GM04503 (cell line): Measurements from ENCODE around the gene STK32C.
"Not testable (repeated sequence)": the region's sequence is repeated elsewhere in the genome, so short reads cannot be mapped to it uniquely, and the experiment has no call there.

Source experiments
- DNase-seq: peaks from one replicate; pipeline ENCODE4 v3.0.0-alpha.2; 2012; ENCODE audit warnings: low read depth

Gene STK32C

DNA sequence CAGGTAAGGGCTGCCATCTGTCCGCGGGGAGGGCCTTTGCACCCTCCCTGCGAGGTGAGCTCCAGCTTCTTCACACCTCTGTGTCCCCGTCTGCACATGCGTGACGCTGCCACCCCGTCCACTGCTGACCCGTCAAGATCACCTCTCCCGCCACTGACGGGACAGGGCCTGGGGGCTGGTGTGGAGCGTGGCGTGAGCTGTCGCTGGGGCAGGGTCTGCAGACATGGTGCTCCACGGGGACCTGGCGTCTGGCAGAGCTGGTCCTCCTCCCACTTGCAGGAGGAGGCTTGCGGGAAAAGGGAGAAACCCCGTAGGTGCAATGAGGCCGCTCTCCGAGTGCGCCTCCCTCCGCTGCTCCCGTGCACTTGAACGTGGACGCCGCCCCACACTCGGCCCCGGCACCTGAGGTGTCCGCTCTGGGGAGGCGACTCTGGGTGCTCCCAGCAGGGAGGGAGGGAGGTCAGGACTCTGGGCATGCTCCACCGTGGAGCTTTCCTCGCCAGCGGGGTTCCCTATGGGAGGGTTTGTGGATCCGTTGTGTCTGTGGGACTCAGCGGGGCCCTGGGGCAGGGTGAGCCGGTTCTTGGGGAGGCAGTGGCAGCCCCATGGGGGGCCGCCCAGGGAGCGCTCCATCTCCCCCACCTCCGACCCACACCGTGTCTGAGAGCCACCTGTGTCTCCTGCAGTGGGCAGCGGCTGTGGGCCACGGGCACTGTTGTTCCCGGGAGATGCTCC lies 138.6 kb downstream of the STK32C start:
- no peak for DNase-seq

DNA sequence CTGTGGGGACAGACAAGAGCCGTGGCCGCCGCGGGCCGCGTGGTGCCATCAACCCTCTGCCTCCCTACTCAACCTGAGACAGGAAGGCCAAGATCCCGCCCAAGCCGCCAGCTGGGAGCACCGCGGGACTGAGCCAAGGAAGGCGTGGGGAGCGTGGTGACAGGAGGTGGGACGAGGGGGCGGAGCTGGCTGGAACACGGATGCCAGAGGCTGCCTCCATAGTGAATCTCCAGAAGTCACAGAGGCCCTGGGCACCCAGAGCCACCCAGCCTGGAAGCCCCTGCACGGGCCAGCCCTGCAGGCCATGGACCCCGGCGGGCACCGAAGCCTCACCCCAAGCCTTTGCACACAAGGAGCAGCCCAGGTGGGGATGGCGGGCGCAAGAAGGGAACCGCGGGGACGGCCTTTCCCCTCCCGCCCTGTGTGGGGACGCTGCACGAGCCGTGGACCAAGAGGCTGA lies 139.1 kb downstream of the STK32C start:
- DNase-seq = no peak

GRCh38 chr10:132167976-132168375 lies 139.8 kb downstream of the STK32C start:
- DNase-seq = no peak

DNA sequence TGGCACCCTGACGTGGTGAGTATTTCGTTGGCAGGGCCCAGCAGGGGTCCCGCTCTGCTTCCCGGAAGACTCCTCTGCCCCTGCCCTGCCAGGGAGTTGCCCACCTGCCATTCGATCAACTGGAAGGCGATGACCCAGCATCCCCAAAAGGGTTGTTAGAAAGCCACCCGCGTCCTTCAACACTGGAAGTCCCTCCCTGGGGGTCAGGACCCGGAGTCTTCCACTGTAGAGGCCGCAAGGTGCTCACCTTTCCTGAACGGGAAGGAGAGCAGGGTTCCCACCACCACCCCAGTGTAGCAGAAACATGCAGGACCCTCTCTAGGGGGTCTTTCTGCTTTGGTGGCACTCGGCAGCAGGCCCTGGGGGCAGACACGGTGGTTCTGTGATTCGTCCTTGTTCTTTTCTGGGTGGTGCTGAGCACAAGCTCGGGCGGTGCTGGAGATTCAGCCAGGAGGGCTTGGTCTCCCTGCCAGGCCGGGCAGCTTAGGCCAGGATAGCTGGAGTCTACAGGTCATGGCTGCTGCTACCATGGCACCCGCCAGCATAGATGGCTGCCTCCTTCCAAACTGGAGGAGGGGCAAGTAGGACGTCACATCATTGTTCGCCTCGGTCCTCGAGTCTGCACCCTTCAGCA lies 140.6 kb downstream of the STK32C start:
- DNase-seq = no peak

DNA sequence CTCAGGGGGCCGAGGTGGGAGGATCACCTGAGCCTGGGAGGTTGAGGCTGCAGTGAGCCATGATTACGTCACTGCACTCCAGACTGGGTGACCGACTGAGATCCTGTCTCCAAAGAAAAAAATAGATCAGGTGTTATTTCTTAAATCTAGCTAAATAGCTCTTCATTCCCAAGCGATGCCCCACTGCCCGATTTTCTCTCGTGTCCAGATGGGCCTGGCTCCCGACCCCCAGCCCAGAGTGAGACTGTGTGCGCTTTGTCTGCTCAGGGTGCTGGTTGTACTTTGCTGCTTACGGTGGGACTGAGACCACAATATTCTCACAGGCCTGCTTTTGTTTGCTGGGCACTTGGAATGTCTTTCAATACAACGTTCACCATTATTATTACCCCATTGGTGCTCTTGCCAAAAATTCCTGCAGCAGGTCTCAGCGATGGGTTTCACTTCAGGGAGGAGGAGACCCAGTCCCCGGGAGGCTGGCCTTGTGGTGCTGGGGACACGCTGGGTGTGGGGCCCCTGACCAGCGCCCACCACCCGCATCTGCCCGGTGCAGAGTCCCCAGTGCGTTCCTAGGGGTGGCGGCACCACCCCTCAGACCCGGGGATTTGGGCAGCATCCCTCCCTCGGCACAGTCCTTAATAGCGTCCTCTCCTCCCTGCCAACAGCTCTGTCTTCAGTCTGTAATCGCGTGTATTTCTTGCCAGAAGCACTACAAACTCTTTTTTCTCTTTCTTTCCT lies 141.4 kb downstream of the STK32C start:
- no peak for DNase-seq

DNA sequence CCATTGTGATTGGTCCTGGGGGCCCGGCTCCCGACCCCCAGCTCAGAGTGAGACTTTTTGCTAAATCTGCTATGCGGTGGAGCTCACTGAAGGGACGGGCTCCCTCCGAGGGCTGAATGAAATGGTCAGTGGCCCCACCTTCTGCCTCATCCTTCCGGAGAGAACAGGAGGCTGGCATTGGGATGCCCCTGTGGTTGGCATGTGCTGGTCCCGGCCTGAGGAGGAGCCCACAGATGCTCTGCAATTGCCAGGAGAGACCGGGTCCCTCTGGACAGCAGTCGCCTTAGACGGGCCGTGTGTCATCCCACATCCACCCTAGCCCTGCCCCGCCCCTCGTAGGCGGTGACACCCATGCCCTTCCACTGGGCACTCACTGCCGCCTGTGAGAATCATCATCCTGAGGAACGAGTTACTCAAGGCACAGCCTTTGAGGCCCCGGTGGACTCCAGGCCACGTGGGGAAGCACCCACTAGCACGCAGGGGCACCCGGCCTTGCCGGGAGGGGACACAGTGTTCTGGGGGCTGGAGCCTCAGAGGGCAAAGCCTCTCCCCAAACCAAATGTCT lies 142.3 kb downstream of the STK32C start:
- DNase-seq = no peak

DNA sequence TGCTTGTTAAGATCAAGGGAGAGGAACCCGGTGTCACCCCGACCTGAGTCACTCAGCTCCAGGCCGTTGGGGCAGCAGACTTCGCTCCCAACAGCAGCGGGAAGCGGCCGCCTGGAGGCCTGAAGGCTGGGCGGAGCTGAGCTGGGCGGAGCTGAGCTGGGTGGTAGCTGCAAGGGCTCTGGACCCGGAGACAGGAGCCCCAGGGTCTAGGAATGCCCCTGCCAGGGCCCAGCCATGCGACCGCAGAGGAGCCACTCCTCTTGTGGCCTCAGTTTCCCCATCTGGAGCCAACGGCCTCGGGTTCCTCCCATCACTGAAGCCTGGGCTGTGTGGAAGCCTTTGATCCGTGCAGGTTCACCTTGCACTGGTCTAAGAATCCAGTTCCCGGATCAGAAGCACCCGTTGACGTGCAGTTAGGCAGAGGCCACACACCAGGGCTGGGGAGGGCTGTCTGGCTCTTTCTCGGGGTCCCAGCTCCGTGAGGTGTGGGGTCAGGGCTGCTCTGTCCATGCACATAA lies 142.9 kb downstream of the STK32C start:
- no peak for DNase-seq

DNA sequence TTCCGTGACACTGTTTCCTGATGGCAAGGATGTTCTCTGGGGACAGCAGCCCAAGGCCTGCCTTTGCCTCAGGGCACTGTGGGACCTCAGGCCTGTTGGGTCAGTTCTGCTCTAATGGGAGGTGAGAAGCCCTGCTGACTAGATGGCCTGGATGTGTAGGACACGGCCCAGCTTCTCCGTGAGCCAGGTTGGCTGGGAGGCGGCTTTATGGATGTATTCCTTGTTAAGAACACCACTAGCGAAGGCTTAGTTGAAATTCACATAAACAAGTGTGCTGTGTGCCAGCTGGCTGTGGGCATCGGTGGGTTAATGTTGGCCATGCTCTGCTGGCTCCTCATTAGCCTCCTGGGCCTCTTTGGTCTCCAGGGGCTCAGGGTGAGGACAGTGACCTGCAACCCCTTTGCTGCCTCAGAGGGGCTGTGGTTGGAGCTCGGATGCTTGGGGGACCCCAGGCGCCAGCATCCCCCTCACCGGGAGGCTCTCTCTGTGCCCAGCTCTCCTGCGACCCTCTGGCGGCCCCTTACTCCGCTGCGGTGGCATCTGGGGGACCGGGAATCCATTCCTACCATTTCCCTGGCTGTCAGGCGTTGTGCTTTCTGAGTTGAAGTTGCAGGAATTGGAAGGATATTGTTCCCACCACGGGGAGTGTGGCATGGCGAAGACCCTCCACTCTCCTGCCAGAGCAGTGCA lies 143.8 kb downstream of the STK32C start:
- DNase-seq = no peak

GRCh38 chr10:132163278-132163765 lies 144.4 kb downstream of the STK32C start:
- DNase-seq = no peak

- DNase-seq = no peak
Measured at GRCh38 chr10:132162590-132163277, 145.0 kb downstream of the STK32C start.

DNA sequence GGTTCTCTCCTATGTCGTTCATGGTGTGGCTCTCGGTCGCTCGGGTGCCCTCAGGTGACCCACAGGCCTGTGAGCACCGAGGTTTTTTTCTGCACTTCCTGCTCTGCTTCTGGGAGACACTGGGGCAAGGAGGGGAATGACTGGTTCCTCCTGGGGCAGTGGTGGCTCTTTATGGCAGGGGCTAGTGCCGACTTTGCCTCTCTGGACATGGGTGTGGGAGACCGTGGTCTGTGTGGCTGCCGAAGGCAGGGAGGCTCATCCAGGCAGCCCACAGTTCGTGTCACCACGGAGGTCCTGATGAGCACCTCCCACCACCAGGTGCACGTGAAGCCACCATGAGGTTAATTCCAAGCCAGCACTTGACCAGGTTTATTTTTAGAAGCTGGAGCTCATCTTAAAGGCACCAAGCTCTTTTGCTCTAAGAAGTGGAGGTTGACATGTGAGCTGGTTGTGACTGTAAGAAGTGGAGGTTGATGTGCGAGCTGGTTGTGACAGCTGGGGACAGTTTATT lies 145.7 kb downstream of the STK32C start:
- DNase-seq = no peak

GRCh38 chr10:132160834-132161622 lies 146.7 kb downstream of the STK32C start:
- DNase-seq = not testable (repeated sequence)

DNA sequence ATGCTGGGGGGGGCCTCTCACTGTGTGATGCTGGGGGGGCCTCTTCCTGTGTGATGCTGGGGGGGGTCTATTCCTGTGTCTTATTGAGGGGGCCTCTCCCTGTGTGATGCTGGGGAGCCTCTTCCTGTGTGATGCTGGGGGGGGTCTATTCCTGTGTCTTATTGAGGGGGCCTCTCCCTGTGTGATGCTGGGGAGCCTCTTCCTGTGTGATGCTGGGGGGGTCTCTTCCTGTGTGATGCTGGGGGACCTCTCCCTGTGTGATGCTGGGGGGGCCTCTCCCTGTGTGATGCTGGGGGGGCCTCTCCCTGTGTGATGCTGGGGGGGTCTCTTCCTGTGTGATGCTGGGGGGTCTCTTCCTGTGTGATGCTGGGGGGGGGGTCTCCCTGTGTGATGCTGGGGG lies 147.5 kb downstream of the STK32C start:
- not testable (repeated sequence) for DNase-seq

DNA sequence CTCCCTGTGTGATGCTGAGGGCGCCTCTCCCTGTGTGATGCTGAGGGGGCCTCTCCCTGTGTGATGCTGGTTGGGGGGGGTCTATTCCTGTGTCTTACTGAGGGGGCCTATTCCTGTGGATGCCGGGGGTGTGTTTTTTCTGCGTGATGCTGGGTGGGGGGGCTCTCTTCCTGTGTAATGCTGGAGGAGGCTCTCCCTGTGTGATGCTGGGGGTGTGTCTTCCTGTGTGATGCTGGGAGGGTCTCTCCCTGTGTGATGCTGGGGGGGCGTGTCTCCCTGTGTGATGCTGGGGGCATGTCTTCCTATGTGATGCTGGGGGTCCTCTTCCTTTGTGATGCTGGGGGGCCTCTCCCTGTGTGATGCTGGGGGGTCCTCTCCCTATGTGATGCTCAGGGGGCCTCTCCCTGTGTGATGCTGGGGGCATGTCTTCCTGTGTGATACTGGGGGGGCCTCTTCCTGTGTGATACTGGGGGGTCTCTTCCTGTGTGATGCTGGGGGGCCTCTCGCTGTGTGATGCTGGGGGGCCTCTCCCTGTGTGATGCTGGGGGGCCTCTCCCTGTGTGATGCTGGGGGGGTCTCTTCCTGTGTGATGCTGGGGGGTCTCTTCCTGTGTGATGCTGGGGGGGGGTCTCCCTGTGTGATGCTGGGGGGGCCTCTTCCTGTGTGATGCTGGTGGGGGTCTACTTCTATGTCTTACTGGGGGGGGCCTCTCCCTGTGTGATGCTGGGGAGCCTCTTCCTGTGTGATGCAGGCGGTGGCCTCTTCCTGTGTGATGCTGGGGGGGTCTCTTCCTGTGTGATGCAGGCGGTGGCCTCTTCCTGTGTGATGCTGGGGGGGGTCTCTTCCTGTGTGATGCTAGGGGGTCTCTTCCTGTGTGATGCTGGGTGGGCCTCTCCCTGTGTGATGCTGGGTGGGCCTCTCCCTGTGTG lies 148.2 kb downstream of the STK32C start:
- not testable (repeated sequence) for DNase-seq

GRCh38 chr10:132158823-132159222 lies 148.9 kb downstream of the STK32C start:
- no peak for DNase-seq

DNA sequence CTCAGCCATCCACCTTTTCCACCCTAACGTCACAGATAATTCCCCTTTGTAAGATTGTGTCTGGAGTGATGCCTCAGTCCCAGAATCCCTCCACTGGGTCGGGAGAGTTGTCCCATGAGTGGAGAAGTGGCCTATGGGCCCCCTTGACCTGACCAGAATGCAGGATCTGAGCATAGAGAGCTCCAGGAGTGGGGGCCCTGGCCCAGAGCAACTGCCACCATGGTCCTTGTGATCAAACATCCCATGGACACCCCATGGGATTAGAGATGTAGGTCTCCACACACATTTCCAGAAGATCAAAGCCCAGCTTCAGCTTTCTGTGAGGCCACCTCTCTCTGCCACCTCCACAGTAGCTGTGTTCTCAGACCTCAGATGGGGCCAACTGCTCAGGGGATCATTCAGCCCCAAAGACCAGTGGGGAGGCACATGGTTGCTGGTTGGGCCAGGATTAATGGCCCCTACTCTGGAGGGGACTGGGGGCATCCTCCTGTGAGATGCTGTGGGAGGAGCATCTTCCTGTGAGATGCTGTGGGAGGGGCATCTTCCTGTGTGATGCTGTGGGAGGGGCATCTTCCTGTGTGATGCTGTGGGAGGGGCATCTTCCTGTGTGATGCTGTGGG lies 149.5 kb downstream of the STK32C start:
- DNase-seq = no peak
